ENCODE measurements around the gene INO80.
"Not testable (repeated sequence)": the region's sequence is repeated elsewhere in the genome, so short reads cannot be mapped to it uniquely, and the experiment has no call there.

INO80 gene

GRCh38 chr15:40964634-40965033 lies 151.4 kb downstream of the INO80 start:
- H4K20me1 ChIP-seq (ENCODE audit: insufficient read depth, low read length): no peaks in the 10 kb centered on the region
- H3K9ac ChIP-seq (ENCODE audit: low read length): no peak overlapping the region
- H3K27ac ChIP-seq (ENCODE audit: low read depth, low read length, poor library complexity, severe bottlenecking): no peak overlapping the region
- no peaks in the 10 kb centered on the region for H3K36me3 ChIP-seq (ENCODE audit: insufficient read depth, low read length)
- H3F3A ChIP-seq (ENCODE audit: insufficient read depth, low read length): no peaks in the 10 kb centered on the region
- no peak overlapping the region for H3K4me3 ChIP-seq (ENCODE audit: low read depth, low read length, poor library complexity, severe bottlenecking)
- H3K9me2 ChIP-seq (ENCODE audit: low read depth, low read length): no peaks in the 10 kb centered on the region
- H3K27me3 ChIP-seq (ENCODE audit: insufficient read depth, low read length): no peaks in the 10 kb centered on the region
- TF ChIP-seq CTCF (IDR thresholded peaks at IDR 0.05; ENCODE audit: low read length) (no peak), EZH2 (IDR thresholded peaks at IDR 0.05; ENCODE audit: borderline replicate concordance, low read length) (no peak)
- no peak overlapping the region for H3K4me2 ChIP-seq (ENCODE audit: low read length)
- H3K9me3 ChIP-seq (ENCODE audit: low read length): no peaks in the 10 kb centered on the region
- peaks cover 5% of the 10 kb centered on the region for H3K4me1 ChIP-seq (ENCODE audit: insufficient read depth, low read length, severe bottlenecking)
- H3K79me2 ChIP-seq (ENCODE audit: insufficient read depth, low read length): no peaks in the 10 kb centered on the region
- no peak overlapping the region for H2AFZ ChIP-seq (ENCODE audit: low read length)

- peaks cover 8% of the 10 kb centered on the region for H3K4me1 ChIP-seq (ENCODE audit: insufficient read depth, low read length, severe bottlenecking)
- H3F3A ChIP-seq (ENCODE audit: insufficient read depth, low read length): no peaks in the 10 kb centered on the region
- H3K9ac ChIP-seq (ENCODE audit: low read length): no peak overlapping the region
- no peak overlapping the region for H3K4me3 ChIP-seq (ENCODE audit: low read depth, low read length, poor library complexity, severe bottlenecking)
- no peak overlapping the region for H2AFZ ChIP-seq (ENCODE audit: low read length)
- no peaks in the 10 kb centered on the region for H3K9me3 ChIP-seq (ENCODE audit: low read length)
- no peaks in the 10 kb centered on the region for H3K79me2 ChIP-seq (ENCODE audit: insufficient read depth, low read length)
- no peak overlapping the region for H3K4me2 ChIP-seq (ENCODE audit: low read length)
- H4K20me1 ChIP-seq (ENCODE audit: insufficient read depth, low read length): no peaks in the 10 kb centered on the region
- no peak overlapping the region for H3K27ac ChIP-seq (ENCODE audit: low read depth, low read length, poor library complexity, severe bottlenecking)
- H3K27me3 ChIP-seq (ENCODE audit: insufficient read depth, low read length): no peaks in the 10 kb centered on the region
- no peaks in the 10 kb centered on the region for H3K36me3 ChIP-seq (ENCODE audit: insufficient read depth, low read length)
- TF ChIP-seq EZH2 (IDR thresholded peaks at IDR 0.05; ENCODE audit: borderline replicate concordance, low read length) (no peak), CTCF (IDR thresholded peaks at IDR 0.05; ENCODE audit: low read length) (no peak)
- no peaks in the 10 kb centered on the region for H3K9me2 ChIP-seq (ENCODE audit: low read depth, low read length)
Measured at GRCh38 chr15:40964006-40964405, 152.1 kb downstream of the INO80 start.

GRCh38 chr15:40963201-40963600 lies 152.9 kb downstream of the INO80 start:
- no peaks in the 10 kb centered on the region for H3K36me3 ChIP-seq (ENCODE audit: insufficient read depth, low read length)
- H3F3A ChIP-seq (ENCODE audit: insufficient read depth, low read length): no peaks in the 10 kb centered on the region
- H3K27ac ChIP-seq (ENCODE audit: low read depth, low read length, poor library complexity, severe bottlenecking): no peak overlapping the region
- no peaks in the 10 kb centered on the region for H3K79me2 ChIP-seq (ENCODE audit: insufficient read depth, low read length)
- H3K9me2 ChIP-seq (ENCODE audit: low read depth, low read length): no peaks in the 10 kb centered on the region
- peaks cover 8% of the 10 kb centered on the region for H3K4me1 ChIP-seq (ENCODE audit: insufficient read depth, low read length, severe bottlenecking)
- no peaks in the 10 kb centered on the region for H3K27me3 ChIP-seq (ENCODE audit: insufficient read depth, low read length)
- no peak overlapping the region for H3K9ac ChIP-seq (ENCODE audit: low read length)
- H3K9me3 ChIP-seq (ENCODE audit: low read length): no peaks in the 10 kb centered on the region
- H3K4me3 ChIP-seq (ENCODE audit: low read depth, low read length, poor library complexity, severe bottlenecking): no peak overlapping the region
- H4K20me1 ChIP-seq (ENCODE audit: insufficient read depth, low read length): no peaks in the 10 kb centered on the region
- no peak for TF ChIP-seq EZH2 (IDR thresholded peaks at IDR 0.05; ENCODE audit: borderline replicate concordance, low read length)
- no peak for TF ChIP-seq CTCF (IDR thresholded peaks at IDR 0.05; ENCODE audit: low read length)
- H2AFZ ChIP-seq (ENCODE audit: low read length): no peak overlapping the region
- no peak overlapping the region for H3K4me2 ChIP-seq (ENCODE audit: low read length)

- not testable (repeated sequence) for H3K4me3 ChIP-seq (ENCODE audit: low read depth, low read length, poor library complexity, severe bottlenecking); H3K79me2 ChIP-seq (ENCODE audit: insufficient read depth, low read length); H4K20me1 ChIP-seq (ENCODE audit: insufficient read depth, low read length); H3K27me3 ChIP-seq (ENCODE audit: insufficient read depth, low read length); H3K9me2 ChIP-seq (ENCODE audit: low read depth, low read length); H3K27ac ChIP-seq (ENCODE audit: low read depth, low read length, poor library complexity, severe bottlenecking); H2AFZ ChIP-seq (ENCODE audit: low read length); H3K4me1 ChIP-seq (ENCODE audit: insufficient read depth, low read length, severe bottlenecking); H3K9me3 ChIP-seq (ENCODE audit: low read length); H3K9ac ChIP-seq (ENCODE audit: low read length); H3K4me2 ChIP-seq (ENCODE audit: low read length); H3F3A ChIP-seq (ENCODE audit: insufficient read depth, low read length); H3K36me3 ChIP-seq (ENCODE audit: insufficient read depth, low read length)
Measured at GRCh38 chr15:40962317-40962716, 153.8 kb downstream of the INO80 start.

- H3K9me3 ChIP-seq (ENCODE audit: low read length); H3F3A ChIP-seq (ENCODE audit: insufficient read depth, low read length); H3K36me3 ChIP-seq (ENCODE audit: insufficient read depth, low read length); H3K4me3 ChIP-seq (ENCODE audit: low read depth, low read length, poor library complexity, severe bottlenecking); H3K9me2 ChIP-seq (ENCODE audit: low read depth, low read length); H3K79me2 ChIP-seq (ENCODE audit: insufficient read depth, low read length); H3K27me3 ChIP-seq (ENCODE audit: insufficient read depth, low read length); H4K20me1 ChIP-seq (ENCODE audit: insufficient read depth, low read length); H3K27ac ChIP-seq (ENCODE audit: low read depth, low read length, poor library complexity, severe bottlenecking); H3K9ac ChIP-seq (ENCODE audit: low read length); H3K4me1 ChIP-seq (ENCODE audit: insufficient read depth, low read length, severe bottlenecking); H2AFZ ChIP-seq (ENCODE audit: low read length); H3K4me2 ChIP-seq (ENCODE audit: low read length): not testable (repeated sequence)
Measured at GRCh38 chr15:40961740-40962139, 154.3 kb downstream of the INO80 start.

Measured in OCI-LY1 (cell line).